HepG2 (cell line): Measurements from ENCODE around the gene GSTA5. TPM values are rescaled to one million over a fixed set of nuclear protein-coding genes. Genes with fewer than 3 reads are reported as not detected.

Experiments
- ATAD3A ChIP-seq: sonication (generic); formaldehyde crosslinking; IDR thresholded peaks from 2 replicates; pipeline ENCODE4 v1.4.0; 2020; ENCODE audit warnings: missing genetic modification reagents
- ATF7-NPFF ChIP-seq: sonication (generic); formaldehyde crosslinking; IDR thresholded peaks from 2 replicates; pipeline ENCODE4 v1.8.1; 2023; ENCODE audit warnings: mild to moderate bottlenecking, low read depth, missing genetic modification reagents, moderate library complexity
- CENPX ChIP-seq: sonication (generic); formaldehyde crosslinking; IDR thresholded peaks from 2 replicates; pipeline ENCODE4 v1.9.0; 2021; ENCODE audit warnings: mild to moderate bottlenecking, missing genetic modification reagents, moderate library complexity
- DPF2 ChIP-seq: sonication (generic); formaldehyde crosslinking; IDR thresholded peaks from 2 replicates; pipeline ENCODE4 v1.4.0; 2020; ENCODE audit warnings: mild to moderate bottlenecking, low read depth, missing genetic modification reagents, borderline replicate concordance
- JUND ChIP-seq: sonication (generic); formaldehyde crosslinking; IDR thresholded peaks from 2 replicates; pipeline ENCODE4 v1.8.0; 2022; ENCODE audit warnings: mild to moderate bottlenecking, missing genetic modification reagents
- KDM5B ChIP-seq: sonication (generic); formaldehyde crosslinking; IDR thresholded peaks from 2 replicates; pipeline ENCODE4 v1.4.0; 2020; ENCODE audit warnings: missing genetic modification reagents, mild to moderate bottlenecking, borderline replicate concordance
- MZF1 ChIP-seq: sonication (generic); formaldehyde crosslinking; IDR thresholded peaks from 2 replicates; pipeline ENCODE4 v1.8.1; 2023; ENCODE audit warnings: mild to moderate bottlenecking, missing genetic modification reagents, borderline replicate concordance
- NFE2 ChIP-seq: sonication (generic); formaldehyde crosslinking; IDR thresholded peaks from 2 replicates; pipeline ENCODE4 v1.4.0; 2020; ENCODE audit warnings: missing genetic modification reagents
- NR3C1 ChIP-seq: sonication (generic); formaldehyde crosslinking; IDR thresholded peaks from 2 replicates; pipeline ENCODE4 v1.4.0; 2020; ENCODE audit warnings: missing genetic modification reagents
- PAX8 ChIP-seq: sonication (generic); formaldehyde crosslinking; IDR thresholded peaks from 2 replicates; pipeline ENCODE4 v1.8.0; 2022; ENCODE audit warnings: mild to moderate bottlenecking, missing genetic modification reagents, borderline replicate concordance
- PPARG ChIP-seq: conservative IDR thresholded peaks from 2 replicates; pipeline ENCODE4 v1.6.1; 2016; ENCODE audit warnings: missing biosample characterization, missing genetic modification reagents
- RAD51 ChIP-seq: fragments of 450-650 bp; IDR thresholded peaks from 2 replicates; pipeline ENCODE4 v1.6.1; 2016; ENCODE audit warnings: borderline replicate concordance
- RBAK ChIP-seq: sonication (generic); formaldehyde crosslinking; IDR thresholded peaks from 2 replicates; pipeline ENCODE4 v1.5.1; 2020; ENCODE audit warnings: mild to moderate bottlenecking, missing genetic modification reagents
- SIX1 ChIP-seq: sonication (generic); formaldehyde crosslinking; IDR thresholded peaks from 2 replicates; pipeline ENCODE4 v1.4.0; 2020; ENCODE audit warnings: missing genetic modification reagents, borderline replicate concordance
- SMAD3 ChIP-seq: sonication (generic); formaldehyde crosslinking; IDR thresholded peaks from 2 replicates; pipeline ENCODE4 v1.4.0; 2020; ENCODE audit warnings: missing genetic modification reagents
- SRSF4 ChIP-seq: fragments of 200-400 bp; formaldehyde crosslinking; IDR thresholded peaks from one replicate; pipeline ENCODE4 v1.6.1; 2018; ENCODE audit warnings: mild to moderate bottlenecking, low read depth, low read length, moderate library complexity; ENCODE audit not compliant: poor library complexity, severe bottlenecking
- U2AF2 ChIP-seq: fragments of 200-400 bp; formaldehyde crosslinking; IDR thresholded peaks from 2 replicates; pipeline ENCODE4 v1.6.1; 2017; ENCODE audit warnings: low read depth, mild to moderate bottlenecking, low read length
- ZBTB8A ChIP-seq: sonication (generic); formaldehyde crosslinking; IDR thresholded peaks from 2 replicates; pipeline ENCODE4 v1.4.0; 2020; ENCODE audit warnings: mild to moderate bottlenecking, low read depth, missing genetic modification reagents, borderline replicate concordance
- ZKSCAN1 ChIP-seq: fragments of 150-350 bp; IDR thresholded peaks from 2 replicates; pipeline ENCODE4 v1.6.1; 2014; ENCODE audit warnings: low read length
- ZNF33B ChIP-seq: sonication (generic); formaldehyde crosslinking; IDR thresholded peaks from 2 replicates; pipeline ENCODE4 v1.5.1; 2020; ENCODE audit warnings: mild to moderate bottlenecking, missing genetic modification reagents
- ZNF556 ChIP-seq: sonication (generic); formaldehyde crosslinking; IDR thresholded peaks from 2 replicates; pipeline ENCODE4 v1.4.0; 2020; ENCODE audit warnings: mild to moderate bottlenecking, missing genetic modification reagents, borderline replicate concordance
- ZNF567 ChIP-seq: sonication (generic); formaldehyde crosslinking; IDR thresholded peaks from 2 replicates; pipeline ENCODE4 v1.8.1; 2023; ENCODE audit warnings: mild to moderate bottlenecking, missing genetic modification reagents, borderline replicate concordance
- polyA plus RNA-seq, 8 experiments: library from polyadenylated mRNA; depleted of rRNA in 3 of 8; stranded (reverse) in 7 of 8; unstranded in 1 of 8; fragments of >200 nt; fragmentation: Illumina TruSeq in 4 of 8; extraction: Trizol in 4 of 8; gene quantifications; 2 replicates each; pipeline versions ENCODE4 v1.2.1 to v1.2.3, GENCODE V29; 2011 to 2016; ENCODE audit warnings: low read depth in 4 of 8, missing spikeins in 1 of 8, mixed read lengths in 1 of 8; ENCODE audit not compliant: insufficient read depth in 1 of 8
- total RNA-seq, 5 experiments: library from RNA; depleted of rRNA; stranded (reverse); fragments of >200 nt; fragmentation: Illumina TruSeq; extraction: Trizol; gene quantifications; 2 replicates each; pipeline ENCODE4 v1.2.3, GENCODE V29; 2016; ENCODE audit warnings: low read depth in 1 of 5
- TF ChIP-seq, protein P1 (sequence below): sonication (generic); formaldehyde crosslinking; IDR thresholded peaks from 2 replicates; pipeline ENCODE4 v1.4.0; 2020; ENCODE audit warnings: missing genetic modification reagents
- TF ChIP-seq, protein P2 (sequence below): sonication (generic); formaldehyde crosslinking; IDR thresholded peaks from 2 replicates; pipeline ENCODE4 v1.4.0; 2020; ENCODE audit warnings: missing genetic modification reagents
- TF ChIP-seq, protein P3 (sequence below): sonication (generic); formaldehyde crosslinking; IDR thresholded peaks from 2 replicates; pipeline ENCODE4 v1.8.0; 2022; ENCODE audit warnings: mild to moderate bottlenecking, missing genetic modification reagents; ENCODE audit not compliant: insufficient replicate concordance

GSTA5 gene
- total and polyA plus RNA-seq, 2 of the 13 experiments (the other 11 are each of a cell fraction or from before 2014, with no cell fraction given), result not detected

DNA sequence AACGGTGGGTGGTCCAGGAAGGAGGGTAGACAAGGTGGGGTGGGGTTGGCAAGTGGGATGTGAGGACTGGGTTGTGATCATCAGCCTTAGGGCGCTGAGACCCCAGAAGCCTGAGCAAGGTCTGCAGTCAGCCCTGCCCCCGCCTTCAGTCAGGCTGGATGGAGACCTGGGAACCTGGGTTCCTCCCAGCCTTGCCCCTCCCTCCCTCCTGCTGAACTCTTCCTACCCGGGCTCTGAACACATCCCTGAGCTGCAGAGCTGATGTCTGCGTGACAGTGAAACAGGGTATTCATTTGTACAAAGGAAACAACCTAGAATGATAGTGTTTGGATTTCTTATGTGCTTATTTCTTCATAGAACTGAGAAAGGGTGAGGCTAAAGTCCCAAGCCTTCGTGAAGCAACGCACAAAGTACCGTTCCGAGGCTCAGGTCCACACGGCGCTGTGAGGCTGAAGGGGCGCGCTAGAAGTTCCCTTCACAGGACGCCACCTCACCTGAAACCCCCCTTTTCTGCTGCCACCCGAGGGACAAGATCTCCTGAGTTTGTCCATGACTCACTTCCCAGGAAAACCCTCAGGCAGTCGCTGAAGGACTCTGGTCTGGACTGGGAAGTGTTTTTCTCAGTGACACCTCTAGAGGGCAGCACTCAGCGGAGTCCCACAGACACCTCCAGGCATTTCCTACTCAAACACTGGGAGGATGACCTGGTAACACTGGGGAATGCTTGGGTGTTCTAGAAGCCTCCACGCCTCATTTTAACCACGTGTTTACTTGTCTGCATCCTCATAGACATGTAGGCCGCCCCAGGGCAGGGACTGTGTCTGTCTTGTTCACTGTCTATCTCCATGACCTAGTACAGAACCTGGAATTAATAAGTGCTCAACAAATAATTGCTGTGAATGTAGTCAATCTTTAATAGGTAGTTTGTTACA, 1.2 kb downstream of the GSTA5 start (continued):
- TF ChIP-seq CENPX (CRISPR knock-in tag) (no peak), ZNF33B (CRISPR knock-in tag) (0 out of 2 replicates have a peak, but pooled peaks have one; percentile 50), NFE2 (CRISPR knock-in tag) (no peak), ZNF556 (CRISPR knock-in tag) (peak; percentile 64; the same call in 1 of the 2 replicates), SRSF4 (no peak), ATF7-NPFF (CRISPR knock-in tag) (0 out of 2 replicates have a peak, but pooled peaks have one; percentile 40), ZBTB8A (CRISPR knock-in tag) (no peak), NR3C1 (CRISPR knock-in tag) (no peak), SMAD3 (CRISPR knock-in tag) (peak; percentile 52; the same call in 1 of the 2 replicates), JUND (CRISPR knock-in tag) (0 out of 2 replicates have a peak, but pooled peaks have one; percentile 27), ZNF567 (no peak), ATAD3A (CRISPR knock-in tag) (no peak), RBAK (CRISPR knock-in tag) (no peak), PPARG (CRISPR knock-in tag) (0 out of 2 replicates have a peak, but pooled peaks have one; percentile 21), DPF2 (no peak), PAX8 (CRISPR knock-in tag) (no peak), RAD51 (no peak), MZF1 (CRISPR knock-in tag) (no peak), SIX1 (CRISPR knock-in tag) (0 out of 2 replicates have a peak, but pooled peaks have one; percentile 21), U2AF2 (no peak), KDM5B (CRISPR knock-in tag) (peak; percentile 67), ZKSCAN1 (no peak)
- TF ChIP-seq, protein P1, sequence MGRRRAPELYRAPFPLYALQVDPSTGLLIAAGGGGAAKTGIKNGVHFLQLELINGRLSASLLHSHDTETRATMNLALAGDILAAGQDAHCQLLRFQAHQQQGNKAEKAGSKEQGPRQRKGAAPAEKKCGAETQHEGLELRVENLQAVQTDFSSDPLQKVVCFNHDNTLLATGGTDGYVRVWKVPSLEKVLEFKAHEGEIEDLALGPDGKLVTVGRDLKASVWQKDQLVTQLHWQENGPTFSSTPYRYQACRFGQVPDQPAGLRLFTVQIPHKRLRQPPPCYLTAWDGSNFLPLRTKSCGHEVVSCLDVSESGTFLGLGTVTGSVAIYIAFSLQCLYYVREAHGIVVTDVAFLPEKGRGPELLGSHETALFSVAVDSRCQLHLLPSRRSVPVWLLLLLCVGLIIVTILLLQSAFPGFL (CRISPR knock-in tag), result no peak
- TF ChIP-seq, protein P2, sequence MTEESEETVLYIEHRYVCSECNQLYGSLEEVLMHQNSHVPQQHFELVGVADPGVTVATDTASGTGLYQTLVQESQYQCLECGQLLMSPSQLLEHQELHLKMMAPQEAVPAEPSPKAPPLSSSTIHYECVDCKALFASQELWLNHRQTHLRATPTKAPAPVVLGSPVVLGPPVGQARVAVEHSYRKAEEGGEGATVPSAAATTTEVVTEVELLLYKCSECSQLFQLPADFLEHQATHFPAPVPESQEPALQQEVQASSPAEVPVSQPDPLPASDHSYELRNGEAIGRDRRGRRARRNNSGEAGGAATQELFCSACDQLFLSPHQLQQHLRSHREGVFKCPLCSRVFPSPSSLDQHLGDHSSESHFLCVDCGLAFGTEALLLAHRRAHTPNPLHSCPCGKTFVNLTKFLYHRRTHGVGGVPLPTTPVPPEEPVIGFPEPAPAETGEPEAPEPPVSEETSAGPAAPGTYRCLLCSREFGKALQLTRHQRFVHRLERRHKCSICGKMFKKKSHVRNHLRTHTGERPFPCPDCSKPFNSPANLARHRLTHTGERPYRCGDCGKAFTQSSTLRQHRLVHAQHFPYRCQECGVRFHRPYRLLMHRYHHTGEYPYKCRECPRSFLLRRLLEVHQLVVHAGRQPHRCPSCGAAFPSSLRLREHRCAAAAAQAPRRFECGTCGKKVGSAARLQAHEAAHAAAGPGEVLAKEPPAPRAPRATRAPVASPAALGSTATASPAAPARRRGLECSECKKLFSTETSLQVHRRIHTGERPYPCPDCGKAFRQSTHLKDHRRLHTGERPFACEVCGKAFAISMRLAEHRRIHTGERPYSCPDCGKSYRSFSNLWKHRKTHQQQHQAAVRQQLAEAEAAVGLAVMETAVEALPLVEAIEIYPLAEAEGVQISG, result peak; percentile 78
- TF ChIP-seq, protein P3, sequence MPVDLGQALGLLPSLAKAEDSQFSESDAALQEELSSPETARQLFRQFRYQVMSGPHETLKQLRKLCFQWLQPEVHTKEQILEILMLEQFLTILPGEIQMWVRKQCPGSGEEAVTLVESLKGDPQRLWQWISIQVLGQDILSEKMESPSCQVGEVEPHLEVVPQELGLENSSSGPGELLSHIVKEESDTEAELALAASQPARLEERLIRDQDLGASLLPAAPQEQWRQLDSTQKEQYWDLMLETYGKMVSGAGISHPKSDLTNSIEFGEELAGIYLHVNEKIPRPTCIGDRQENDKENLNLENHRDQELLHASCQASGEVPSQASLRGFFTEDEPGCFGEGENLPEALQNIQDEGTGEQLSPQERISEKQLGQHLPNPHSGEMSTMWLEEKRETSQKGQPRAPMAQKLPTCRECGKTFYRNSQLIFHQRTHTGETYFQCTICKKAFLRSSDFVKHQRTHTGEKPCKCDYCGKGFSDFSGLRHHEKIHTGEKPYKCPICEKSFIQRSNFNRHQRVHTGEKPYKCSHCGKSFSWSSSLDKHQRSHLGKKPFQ (CRISPR knock-in tag), result no peak
